ENCODE data around the gene RNF121.

The RNF121 gene

DNA sequence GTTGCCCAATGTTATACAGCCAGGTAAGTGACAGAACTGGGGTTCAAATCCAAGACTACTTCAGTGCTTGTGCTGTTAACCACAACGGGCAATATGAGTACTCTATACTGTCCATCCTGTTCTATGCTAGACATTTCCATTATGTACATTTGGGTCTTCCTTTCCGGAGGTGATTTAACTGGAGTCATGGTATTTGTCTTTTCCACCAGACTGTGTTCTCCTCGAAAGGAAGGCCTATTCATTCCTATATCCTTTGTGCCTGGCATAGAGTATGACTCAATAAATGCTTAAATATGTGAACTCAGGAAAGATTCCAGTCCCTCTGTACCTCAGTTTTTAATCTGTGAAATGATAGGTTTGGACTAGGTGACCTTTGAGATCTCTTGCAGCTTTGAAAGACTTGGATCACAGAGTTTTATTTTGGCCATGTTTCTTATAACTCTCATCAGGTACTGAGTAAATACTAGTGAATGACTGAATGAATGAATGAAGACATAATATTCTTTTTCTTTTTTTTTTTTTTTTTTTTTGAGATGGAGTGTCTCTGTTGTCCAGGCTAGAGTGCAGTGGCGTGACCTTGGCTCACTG lies 6.6 kb downstream of the RNF121 start:
- WGBS (ENCODE audit: insufficient coverage): 87% methylated on average over 3 of the region's 4 CpGs
- no peaks in the 10 kb centered on the region for H3K27me3 ChIP-seq (replicated peaks in 2 of 5; ENCODE audit: control insufficient read depth in 4 of 5, insufficient read depth in 5 of 5, low read length in 4 of 5)

DNA sequence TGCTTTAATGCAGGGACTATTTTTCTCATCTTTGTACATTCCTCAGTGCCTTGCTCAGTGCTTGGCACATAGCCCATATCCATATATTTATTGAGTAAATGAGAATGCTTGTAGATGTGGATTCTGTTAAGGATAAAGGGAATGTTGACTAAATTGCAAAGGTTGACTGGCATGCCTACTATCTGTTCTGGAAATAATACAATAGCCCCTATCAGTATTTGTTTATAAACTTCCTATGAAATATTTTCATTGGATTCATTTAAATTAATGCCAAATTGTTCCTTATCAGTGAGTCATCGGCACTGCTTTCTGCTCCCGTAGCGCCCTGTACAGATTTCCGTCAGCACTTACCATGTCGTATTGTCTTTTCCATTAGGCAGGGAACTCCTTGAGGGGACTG lies 8.0 kb downstream of the RNF121 start:
- CTCF ChIA-PET: no interaction called here
- 61% methylated on average over 3 of the region's 5 CpGs for WGBS (ENCODE audit: insufficient coverage)

More for the DNA sequence above, 6.6 kb downstream of the RNF121 start:
- ChIA-PET POLR2A (no interaction called here), CTCF (no interaction called here)
- H3K4me1 ChIP-seq (ENCODE audit: control extremely low read depth in 1 of 4, control insufficient read depth in 4 of 4, insufficient read depth in 4 of 4, low read length in 3 of 4): peaks cover 0 to 9% (median 3%) of the 10 kb centered on the region in 4 experiments
- no peaks in the 10 kb centered on the region for H3K9me3 ChIP-seq (ENCODE audit: control extremely low read depth in 1 of 5, control insufficient read depth in 4 of 5, insufficient read depth in 2 of 5, low read depth in 1 of 5, low read length in 4 of 5)
- no peak for DNase-seq
- peaks cover 0 to 8% (median 2%) of the 10 kb centered on the region in 4 experiments for H3K36me3 ChIP-seq (ENCODE audit: control insufficient read depth in 4 of 4, insufficient read depth in 4 of 4, low read length in 3 of 4)
- H3K27ac ChIP-seq (ENCODE audit: insufficient read depth in 1 of 2, low read depth in 1 of 2, low read length in 2 of 2, poor library complexity in 1 of 2, severe bottlenecking in 2 of 2): no peak overlapping the region
- no peak overlapping the region for H3K4me3 ChIP-seq (ENCODE audit: control insufficient read depth in 1 of 7, extremely low read depth in 1 of 7, insufficient read depth in 4 of 7, low read depth in 2 of 7, low read length in 6 of 7)

DNA sequence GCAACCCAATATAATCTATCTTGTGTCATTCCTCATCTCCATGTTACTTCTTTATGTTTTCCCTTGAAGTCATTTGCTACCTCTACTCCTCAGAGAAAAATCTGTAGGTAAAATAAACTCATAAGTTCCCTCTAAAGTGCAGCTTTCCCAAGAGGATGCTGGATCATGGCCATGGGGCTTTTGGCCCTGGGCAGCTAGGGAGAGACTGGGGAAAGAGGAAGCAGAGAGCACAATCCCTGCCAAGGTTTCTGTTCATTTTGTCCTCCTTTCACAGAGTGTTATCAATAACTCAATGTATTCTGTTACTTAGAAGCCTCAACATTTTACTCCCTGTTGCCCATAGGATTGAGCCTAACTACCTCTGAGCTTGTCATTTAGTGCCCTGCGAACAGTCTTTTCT lies 9.0 kb downstream of the RNF121 start:
- Histone ChIP-seq H3K4me1 (ENCODE audit: control extremely low read depth in 1 of 4, control insufficient read depth in 4 of 4, insufficient read depth in 4 of 4, low read length in 3 of 4) (peaks cover 0 to 7% (median 3%) of the 10 kb centered on the region in 4 experiments), H3K9me3 (ENCODE audit: control extremely low read depth in 1 of 5, control insufficient read depth in 4 of 5, insufficient read depth in 2 of 5, low read depth in 1 of 5, low read length in 4 of 5) (no peaks in the 10 kb centered on the region), H3K27me3 (replicated peaks in 2 of 5; ENCODE audit: control insufficient read depth in 4 of 5, insufficient read depth in 5 of 5, low read length in 4 of 5) (no peaks in the 10 kb centered on the region), H3K27ac (ENCODE audit: insufficient read depth in 1 of 2, low read depth in 1 of 2, low read length in 2 of 2, poor library complexity in 1 of 2, severe bottlenecking in 2 of 2) (no peak overlapping the region), H3K4me3 (ENCODE audit: control insufficient read depth in 1 of 7, extremely low read depth in 1 of 7, insufficient read depth in 4 of 7, low read depth in 2 of 7, low read length in 6 of 7) (no peak overlapping the region), H3K36me3 (ENCODE audit: control insufficient read depth in 4 of 4, insufficient read depth in 4 of 4, low read length in 3 of 4) (peaks cover 0 to 8% (median 2%) of the 10 kb centered on the region in 4 experiments)
- ChIA-PET POLR2A (no interaction called here), CTCF (interaction anchor here (1.4 kb wide), 1 partner anchor 207 kb away, joined by 5 read pairs; no protein-coding TSS in a partner anchor)
- WGBS (ENCODE audit: insufficient coverage): no CpG with 5 or more reads among the region's 1 CpG
- no peak for DNase-seq

More for the DNA sequence above, 8.0 kb downstream of the RNF121 start:
- Histone ChIP-seq H3K4me1 (ENCODE audit: control extremely low read depth in 1 of 4, control insufficient read depth in 4 of 4, insufficient read depth in 4 of 4, low read length in 3 of 4) (peaks cover 0 to 7% (median 3%) of the 10 kb centered on the region in 4 experiments), H3K9me3 (ENCODE audit: control extremely low read depth in 1 of 5, control insufficient read depth in 4 of 5, insufficient read depth in 2 of 5, low read depth in 1 of 5, low read length in 4 of 5) (no peaks in the 10 kb centered on the region), H3K36me3 (ENCODE audit: control insufficient read depth in 4 of 4, insufficient read depth in 4 of 4, low read length in 3 of 4) (peaks cover 0 to 8% (median 2%) of the 10 kb centered on the region in 4 experiments), H3K27me3 (replicated peaks in 2 of 5; ENCODE audit: control insufficient read depth in 4 of 5, insufficient read depth in 5 of 5, low read length in 4 of 5) (no peaks in the 10 kb centered on the region), H3K27ac (ENCODE audit: insufficient read depth in 1 of 2, low read depth in 1 of 2, low read length in 2 of 2, poor library complexity in 1 of 2, severe bottlenecking in 2 of 2) (no peak overlapping the region), H3K4me3 (ENCODE audit: control insufficient read depth in 1 of 7, extremely low read depth in 1 of 7, insufficient read depth in 4 of 7, low read depth in 2 of 7, low read length in 6 of 7) (no peak overlapping the region)
- POLR2A ChIA-PET: no interaction called here
- DNase-seq: no peak

- WGBS (ENCODE audit: insufficient coverage): 98% methylated on average over 6 of the region's 6 CpGs
- peaks cover 0 to 8% (median 2%) of the 10 kb centered on the region in 4 experiments for H3K36me3 ChIP-seq (ENCODE audit: control insufficient read depth in 4 of 4, insufficient read depth in 4 of 4, low read length in 3 of 4)
- no peak overlapping the region for H3K27ac ChIP-seq (ENCODE audit: insufficient read depth in 1 of 2, low read depth in 1 of 2, low read length in 2 of 2, poor library complexity in 1 of 2, severe bottlenecking in 2 of 2)
- ChIA-PET CTCF (interaction anchor here (0.7 kb wide), 1 partner anchor 36 kb away, joined by 3 read pairs; no protein-coding TSS in a partner anchor), POLR2A (no interaction called here)
- H3K4me3 ChIP-seq (ENCODE audit: control insufficient read depth in 1 of 7, extremely low read depth in 1 of 7, insufficient read depth in 4 of 7, low read depth in 2 of 7, low read length in 6 of 7): no peak overlapping the region
- no peaks in the 10 kb centered on the region for H3K27me3 ChIP-seq (replicated peaks in 2 of 5; ENCODE audit: control insufficient read depth in 4 of 5, insufficient read depth in 5 of 5, low read length in 4 of 5)
- DNase-seq: no peak
- no peaks in the 10 kb centered on the region for H3K4me1 ChIP-seq (ENCODE audit: control extremely low read depth in 1 of 4, control insufficient read depth in 4 of 4, insufficient read depth in 4 of 4, low read length in 3 of 4)
- H3K9me3 ChIP-seq (ENCODE audit: control extremely low read depth in 1 of 5, control insufficient read depth in 4 of 5, insufficient read depth in 2 of 5, low read depth in 1 of 5, low read length in 4 of 5): no peaks in the 10 kb centered on the region
These were observed 11.8 kb downstream of the RNF121 start for GRCh38 chr11:71940561-71941219.

- no peak overlapping the region for H3K27ac ChIP-seq (ENCODE audit: insufficient read depth in 1 of 2, low read depth in 1 of 2, low read length in 2 of 2, poor library complexity in 1 of 2, severe bottlenecking in 2 of 2)
- DNase-seq: no peak
- POLR2A ChIA-PET: no interaction called here
- H3K9me3 ChIP-seq (ENCODE audit: control extremely low read depth in 1 of 5, control insufficient read depth in 4 of 5, insufficient read depth in 2 of 5, low read depth in 1 of 5, low read length in 4 of 5): no peaks in the 10 kb centered on the region
- CTCF ChIA-PET: no interaction called here
- peaks cover 0 to 16% (median 8%) of the 10 kb centered on the region in 4 experiments for H3K4me1 ChIP-seq (ENCODE audit: control extremely low read depth in 1 of 4, control insufficient read depth in 4 of 4, insufficient read depth in 4 of 4, low read length in 3 of 4)
- H3K4me3 ChIP-seq (ENCODE audit: control insufficient read depth in 1 of 7, extremely low read depth in 1 of 7, insufficient read depth in 4 of 7, low read depth in 2 of 7, low read length in 6 of 7): no peak overlapping the region
- WGBS (ENCODE audit: insufficient coverage): no CpG with 5 or more reads among the region's 2 CpGs
- H3K27me3 ChIP-seq (replicated peaks in 2 of 5; ENCODE audit: control insufficient read depth in 4 of 5, insufficient read depth in 5 of 5, low read length in 4 of 5): no peaks in the 10 kb centered on the region
- H3K36me3 ChIP-seq (ENCODE audit: control insufficient read depth in 4 of 4, insufficient read depth in 4 of 4, low read length in 3 of 4): no peaks in the 10 kb centered on the region
These were observed 17.3 kb downstream of the RNF121 start for GRCh38 chr11:71946144-71946571.

DNA sequence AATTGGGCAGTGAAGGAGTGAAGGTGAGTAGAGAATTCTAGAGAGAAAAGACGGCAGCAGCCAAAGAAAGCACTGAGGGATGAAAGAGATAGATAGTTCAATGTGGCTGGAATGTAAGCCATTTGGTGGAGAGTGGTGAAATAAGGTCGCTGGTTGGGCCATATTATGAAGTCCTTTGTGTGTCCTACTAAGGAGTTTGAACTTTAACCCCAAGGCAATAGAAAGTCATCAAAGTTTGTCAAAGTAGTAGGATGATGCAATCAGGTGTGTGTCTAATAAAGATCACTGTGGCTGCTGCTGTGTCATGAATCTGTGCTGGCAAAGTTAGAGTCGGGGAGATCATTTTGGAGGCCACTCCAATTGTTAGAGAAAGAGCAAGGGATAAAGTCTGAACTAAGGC lies 18.7 kb downstream of the RNF121 start:
- Histone ChIP-seq H3K4me1 (ENCODE audit: control extremely low read depth in 1 of 4, control insufficient read depth in 4 of 4, insufficient read depth in 4 of 4, low read length in 3 of 4) (peaks cover 0 to 16% (median 8%) of the 10 kb centered on the region in 4 experiments), H3K36me3 (ENCODE audit: control insufficient read depth in 4 of 4, insufficient read depth in 4 of 4, low read length in 3 of 4) (no peaks in the 10 kb centered on the region), H3K9me3 (ENCODE audit: control extremely low read depth in 1 of 5, control insufficient read depth in 4 of 5, insufficient read depth in 2 of 5, low read depth in 1 of 5, low read length in 4 of 5) (no peaks in the 10 kb centered on the region), H3K4me3 (ENCODE audit: control insufficient read depth in 1 of 7, extremely low read depth in 1 of 7, insufficient read depth in 4 of 7, low read depth in 2 of 7, low read length in 6 of 7) (no peak overlapping the region), H3K27me3 (replicated peaks in 2 of 5; ENCODE audit: control insufficient read depth in 4 of 5, insufficient read depth in 5 of 5, low read length in 4 of 5) (no peaks in the 10 kb centered on the region), H3K27ac (ENCODE audit: insufficient read depth in 1 of 2, low read depth in 1 of 2, low read length in 2 of 2, poor library complexity in 1 of 2, severe bottlenecking in 2 of 2) (no peak overlapping the region)
- CTCF ChIA-PET: no interaction called here
- POLR2A ChIA-PET: no interaction called here
- 87% methylated on average over 3 of the region's 3 CpGs for WGBS (ENCODE audit: insufficient coverage)
- DNase-seq: no peak

- DNase-seq: peak; percentile 44 to 89 (median 74)
- ChIA-PET CTCF (interaction anchor here (0.6 to 1.7 kb wide), 4 partner anchors 9 to 30 kb away, joined by 3 to 8 read pairs (median 4); no protein-coding TSS in a partner anchor), POLR2A (no interaction called here)
- 88% methylated on average over 4 of the region's 7 CpGs for WGBS (ENCODE audit: insufficient coverage)
- H3K4me3 ChIP-seq (ENCODE audit: control insufficient read depth in 1 of 7, extremely low read depth in 1 of 7, insufficient read depth in 4 of 7, low read depth in 2 of 7, low read length in 6 of 7): no peak overlapping the region
- H3K9me3 ChIP-seq (ENCODE audit: control extremely low read depth in 1 of 5, control insufficient read depth in 4 of 5, insufficient read depth in 2 of 5, low read depth in 1 of 5, low read length in 4 of 5): no peaks in the 10 kb centered on the region
- no peaks in the 10 kb centered on the region for H3K36me3 ChIP-seq (ENCODE audit: control insufficient read depth in 4 of 4, insufficient read depth in 4 of 4, low read length in 3 of 4)
- H3K4me1 ChIP-seq (ENCODE audit: control extremely low read depth in 1 of 4, control insufficient read depth in 4 of 4, insufficient read depth in 4 of 4, low read length in 3 of 4): peaks cover 0 to 16% (median 8%) of the 10 kb centered on the region in 4 experiments
- no peaks in the 10 kb centered on the region for H3K27me3 ChIP-seq (replicated peaks in 2 of 5; ENCODE audit: control insufficient read depth in 4 of 5, insufficient read depth in 5 of 5, low read length in 4 of 5)
- no peak overlapping the region for H3K27ac ChIP-seq (ENCODE audit: insufficient read depth in 1 of 2, low read depth in 1 of 2, low read length in 2 of 2, poor library complexity in 1 of 2, severe bottlenecking in 2 of 2)
These were observed 19.6 kb downstream of the RNF121 start for GRCh38 chr11:71948314-71949027.

All from common myeloid progenitor, CD34-positive (primary cell).